ENCODE data around the gene DCAF4.

DCAF4 gene

GRCh38 chr14:72904840-72905561 is 21.3 kb upstream of the DCAF4 start:
- Histone ChIP-seq H3K4me1 (ENCODE audit: insufficient read depth, insufficient read length) (peaks cover 2% of the 10 kb centered on the region), H3K4me3 (ENCODE audit: insufficient read length, low read depth) (no peak overlapping the region), H3K27me3 (ENCODE audit: insufficient read depth, insufficient read length) (no peaks in the 10 kb centered on the region), H3K9me3 (ENCODE audit: insufficient read depth, low read length) (no peaks in the 10 kb centered on the region), H3K36me3 (ENCODE audit: insufficient read depth, insufficient read length, low read length) (no peaks in the 10 kb centered on the region), H3K9ac (ENCODE audit: insufficient read length, low read depth) (no peak overlapping the region)
- DNase-seq (ENCODE audit: low read depth, low spot score), result no peak
- no peak for TF ChIP-seq SUZ12 (IDR thresholded peaks at IDR 0.05; ENCODE audit: extremely low read depth, insufficient read depth, insufficient read length)
- no peak for TF ChIP-seq ZNF274 (IDR thresholded peaks at IDR 0.05; ENCODE audit: low read depth, low read length)
- TF ChIP-seq YY1 (IDR thresholded peaks at IDR 0.05; ENCODE audit: insufficient read depth, insufficient read length), result no peak

DNA sequence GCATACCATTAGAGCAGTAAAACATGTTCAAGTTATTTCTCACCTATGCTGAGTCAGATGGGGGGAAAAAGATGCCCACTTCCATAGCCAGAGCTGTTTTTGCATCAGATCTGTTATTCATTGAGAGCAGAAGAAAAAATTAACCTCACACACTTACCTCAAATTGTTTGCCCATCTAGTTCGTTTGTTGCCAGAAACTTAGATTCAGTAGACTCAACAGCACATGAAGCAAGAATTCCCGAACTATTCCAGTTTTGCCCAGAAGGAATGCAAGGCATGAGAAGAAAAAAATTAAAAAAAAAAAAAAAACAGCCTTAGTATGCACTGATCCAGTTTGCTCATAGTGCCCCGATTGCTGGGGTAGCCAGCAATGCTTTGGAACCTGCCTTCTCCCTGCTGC is 19.9 kb upstream of the DCAF4 start:
- Histone ChIP-seq H3K9me3 (ENCODE audit: insufficient read depth, low read length) (no peaks in the 10 kb centered on the region), H3K4me1 (ENCODE audit: insufficient read depth, insufficient read length) (peaks cover 2% of the 10 kb centered on the region), H3K36me3 (ENCODE audit: insufficient read depth, insufficient read length, low read length) (no peaks in the 10 kb centered on the region), H3K27me3 (ENCODE audit: insufficient read depth, insufficient read length) (no peaks in the 10 kb centered on the region), H3K4me3 (ENCODE audit: insufficient read length, low read depth) (no peak overlapping the region), H3K9ac (ENCODE audit: insufficient read length, low read depth) (no peak overlapping the region)
- TF ChIP-seq YY1 (IDR thresholded peaks at IDR 0.05; ENCODE audit: insufficient read depth, insufficient read length), result no peak
- no peak for TF ChIP-seq SUZ12 (IDR thresholded peaks at IDR 0.05; ENCODE audit: extremely low read depth, insufficient read depth, insufficient read length)
- no peak for TF ChIP-seq ZNF274 (IDR thresholded peaks at IDR 0.05; ENCODE audit: low read depth, low read length)
- DNase-seq (ENCODE audit: low read depth, low spot score), result no peak

DNA sequence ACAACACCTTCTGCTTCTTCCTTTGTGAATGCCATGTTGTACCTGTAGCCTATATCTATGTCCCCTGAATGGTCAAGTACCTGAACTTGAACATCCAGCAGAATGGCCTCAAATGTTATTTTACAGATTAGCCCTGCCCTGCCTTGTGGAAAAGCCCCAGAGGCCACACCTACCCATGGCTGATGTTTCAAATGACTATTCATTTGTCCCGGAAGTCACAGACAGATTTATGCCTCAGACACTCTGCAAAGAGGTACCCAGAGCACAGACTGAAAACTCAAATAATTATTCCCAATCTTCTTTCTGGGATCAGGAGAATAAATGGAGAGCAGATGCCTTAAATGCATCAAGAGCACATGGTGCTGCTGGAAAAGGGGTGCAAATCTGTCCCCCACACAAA is 19.4 kb upstream of the DCAF4 start:
- no peak for DNase-seq (ENCODE audit: low read depth, low spot score)
- no peak for TF ChIP-seq YY1 (IDR thresholded peaks at IDR 0.05; ENCODE audit: insufficient read depth, insufficient read length)
- no peak for TF ChIP-seq SUZ12 (IDR thresholded peaks at IDR 0.05; ENCODE audit: extremely low read depth, insufficient read depth, insufficient read length)
- H3K27me3 ChIP-seq (ENCODE audit: insufficient read depth, insufficient read length), result no peaks in the 10 kb centered on the region
- no peak overlapping the region for H3K9ac ChIP-seq (ENCODE audit: insufficient read length, low read depth)
- H3K4me1 ChIP-seq (ENCODE audit: insufficient read depth, insufficient read length), result peaks cover 2% of the 10 kb centered on the region
- no peaks in the 10 kb centered on the region for H3K36me3 ChIP-seq (ENCODE audit: insufficient read depth, insufficient read length, low read length)
- H3K9me3 ChIP-seq (ENCODE audit: insufficient read depth, low read length), result no peaks in the 10 kb centered on the region
- H3K4me3 ChIP-seq (ENCODE audit: insufficient read length, low read depth), result no peak overlapping the region

DNA sequence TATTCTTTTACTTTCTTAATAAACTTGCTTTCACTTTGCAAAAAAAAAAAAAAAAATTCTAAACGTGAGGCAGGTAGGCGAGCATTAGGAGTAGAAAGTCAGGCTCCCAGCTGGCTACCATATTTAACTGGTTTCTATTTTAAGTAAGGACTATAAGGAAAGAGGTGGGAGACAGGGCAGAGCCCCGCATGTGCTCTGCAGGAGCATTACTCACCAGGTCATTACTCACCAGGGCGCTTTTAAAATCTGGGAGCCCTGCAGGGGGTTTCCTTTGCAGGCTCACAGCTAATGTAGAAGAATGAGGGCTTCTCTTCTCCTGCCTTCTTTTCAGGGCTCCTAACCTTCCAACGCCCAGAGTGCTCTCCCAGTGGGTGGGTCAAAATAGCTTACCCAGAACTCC is 18.4 kb upstream of the DCAF4 start:
- TF ChIP-seq SUZ12 (IDR thresholded peaks at IDR 0.05; ENCODE audit: extremely low read depth, insufficient read depth, insufficient read length), result no peak
- H3K9me3 ChIP-seq (ENCODE audit: insufficient read depth, low read length), result no peaks in the 10 kb centered on the region
- DNase-seq (ENCODE audit: low read depth, low spot score), result no peak
- peaks cover 2% of the 10 kb centered on the region for H3K4me1 ChIP-seq (ENCODE audit: insufficient read depth, insufficient read length)
- H3K27me3 ChIP-seq (ENCODE audit: insufficient read depth, insufficient read length), result no peaks in the 10 kb centered on the region
- H3K36me3 ChIP-seq (ENCODE audit: insufficient read depth, insufficient read length, low read length), result no peaks in the 10 kb centered on the region
- H3K4me3 ChIP-seq (ENCODE audit: insufficient read length, low read depth), result no peak overlapping the region
- no peak overlapping the region for H3K9ac ChIP-seq (ENCODE audit: insufficient read length, low read depth)

DNA sequence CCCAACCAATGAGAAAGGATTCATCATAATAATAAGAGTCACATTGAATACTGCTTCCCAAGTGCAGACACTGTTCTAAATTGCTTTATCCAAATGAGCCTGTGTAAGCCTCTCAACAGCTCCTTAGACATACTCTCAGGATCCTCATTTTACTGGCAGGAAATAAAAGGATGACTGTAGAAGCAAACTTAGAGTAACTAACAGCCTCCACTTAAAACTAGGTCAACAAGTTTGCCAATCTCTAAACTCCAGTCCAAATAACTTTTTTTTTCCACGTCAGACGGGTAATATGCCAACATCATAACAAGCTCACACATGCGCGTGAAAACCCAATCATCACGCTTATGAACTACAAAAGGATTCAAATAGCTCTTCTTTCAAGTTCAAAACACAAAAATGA is 17.1 kb upstream of the DCAF4 start:
- no peaks in the 10 kb centered on the region for H3K9me3 ChIP-seq (ENCODE audit: insufficient read depth, low read length)
- H3K27me3 ChIP-seq (ENCODE audit: insufficient read depth, insufficient read length), result no peaks in the 10 kb centered on the region
- H3K36me3 ChIP-seq (ENCODE audit: insufficient read depth, insufficient read length, low read length), result no peaks in the 10 kb centered on the region
- H3K4me3 ChIP-seq (ENCODE audit: insufficient read length, low read depth), result no peak overlapping the region
- TF ChIP-seq SUZ12 (IDR thresholded peaks at IDR 0.05; ENCODE audit: extremely low read depth, insufficient read depth, insufficient read length), result no peak
- TF ChIP-seq YY1 (IDR thresholded peaks at IDR 0.05; ENCODE audit: insufficient read depth, insufficient read length), result no peak
- TF ChIP-seq ZNF274 (IDR thresholded peaks at IDR 0.05; ENCODE audit: low read depth, low read length), result no peak
- H3K4me1 ChIP-seq (ENCODE audit: insufficient read depth, insufficient read length), result peaks cover 2% of the 10 kb centered on the region
- DNase-seq (ENCODE audit: low read depth, low spot score), result no peak
- H3K9ac ChIP-seq (ENCODE audit: insufficient read length, low read depth), result no peak overlapping the region

GRCh38 chr14:72913809-72914208 is 12.5 kb upstream of the DCAF4 start:
- H3K36me3 ChIP-seq (ENCODE audit: insufficient read depth, insufficient read length, low read length), result no peaks in the 10 kb centered on the region
- TF ChIP-seq YY1 (IDR thresholded peaks at IDR 0.05; ENCODE audit: insufficient read depth, insufficient read length) (no peak), SUZ12 (IDR thresholded peaks at IDR 0.05; ENCODE audit: extremely low read depth, insufficient read depth, insufficient read length) (no peak), ZNF274 (IDR thresholded peaks at IDR 0.05; ENCODE audit: low read depth, low read length) (no peak)
- H3K27me3 ChIP-seq (ENCODE audit: insufficient read depth, insufficient read length), result no peaks in the 10 kb centered on the region
- DNase-seq (ENCODE audit: low read depth, low spot score), result no peak
- H3K4me1 ChIP-seq (ENCODE audit: insufficient read depth, insufficient read length), result no peaks in the 10 kb centered on the region
- H3K4me3 ChIP-seq (ENCODE audit: insufficient read length, low read depth), result no peak overlapping the region
- no peaks in the 10 kb centered on the region for H3K9me3 ChIP-seq (ENCODE audit: insufficient read depth, low read length)
- H3K9ac ChIP-seq (ENCODE audit: insufficient read length, low read depth), result no peak overlapping the region

- Histone ChIP-seq H3K9ac (ENCODE audit: insufficient read length, low read depth) (no peak overlapping the region), H3K27me3 (ENCODE audit: insufficient read depth, insufficient read length) (no peaks in the 10 kb centered on the region), H3K4me1 (ENCODE audit: insufficient read depth, insufficient read length) (no peaks in the 10 kb centered on the region), H3K9me3 (ENCODE audit: insufficient read depth, low read length) (no peaks in the 10 kb centered on the region), H3K36me3 (ENCODE audit: insufficient read depth, insufficient read length, low read length) (no peaks in the 10 kb centered on the region), H3K4me3 (ENCODE audit: insufficient read length, low read depth) (no peak overlapping the region)
- TF ChIP-seq SUZ12 (IDR thresholded peaks at IDR 0.05; ENCODE audit: extremely low read depth, insufficient read depth, insufficient read length) (no peak), YY1 (IDR thresholded peaks at IDR 0.05; ENCODE audit: insufficient read depth, insufficient read length) (no peak), ZNF274 (IDR thresholded peaks at IDR 0.05; ENCODE audit: low read depth, low read length) (no peak)
- no peak for DNase-seq (ENCODE audit: low read depth, low spot score)
Observed at GRCh38 chr14:72916174-72916573, 10.1 kb upstream of the DCAF4 start.

Data from NT2/D1 (cell line).